Bone marrow (tissue), 2 donors: Measurements from ENCODE around the gene EZR.

Source experiments
- DNase-seq, 2 donors: peaks; one replicate each; lab custom pipeline; 2025; lab: John Stamatoyannopoulos, UW

The EZR gene

DNA sequence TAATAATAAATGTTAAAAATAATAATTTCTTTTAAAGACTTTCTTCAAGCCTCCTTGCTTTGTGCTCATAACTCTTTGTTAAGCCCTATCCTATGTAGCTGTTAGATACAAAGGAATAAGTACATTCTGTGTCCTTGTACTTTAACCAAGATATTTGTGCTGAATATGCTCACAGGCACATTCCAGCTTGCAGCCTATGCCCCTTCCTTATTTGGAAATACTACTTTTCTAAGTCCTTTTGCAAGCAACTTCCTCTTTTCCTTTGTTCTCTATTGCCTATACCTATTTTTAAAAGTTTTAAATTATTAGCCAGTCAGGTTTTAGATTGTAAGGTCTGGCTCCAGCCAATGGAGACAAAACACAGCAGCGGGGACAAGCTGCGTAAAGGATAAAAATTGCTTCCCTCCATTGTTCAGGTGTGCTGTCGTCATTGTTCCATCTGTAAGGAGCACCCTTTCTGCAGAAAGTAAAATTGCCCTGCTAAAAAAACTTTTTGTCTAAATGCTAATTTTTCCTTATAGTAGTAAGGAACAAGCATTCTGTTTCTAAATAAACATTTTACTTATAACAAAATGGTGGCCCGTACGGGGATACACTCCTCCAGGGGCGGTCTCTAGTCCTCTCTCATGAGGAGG, 89.1 kb downstream of the EZR start:
- DNase-seq, result no peak

DNA sequence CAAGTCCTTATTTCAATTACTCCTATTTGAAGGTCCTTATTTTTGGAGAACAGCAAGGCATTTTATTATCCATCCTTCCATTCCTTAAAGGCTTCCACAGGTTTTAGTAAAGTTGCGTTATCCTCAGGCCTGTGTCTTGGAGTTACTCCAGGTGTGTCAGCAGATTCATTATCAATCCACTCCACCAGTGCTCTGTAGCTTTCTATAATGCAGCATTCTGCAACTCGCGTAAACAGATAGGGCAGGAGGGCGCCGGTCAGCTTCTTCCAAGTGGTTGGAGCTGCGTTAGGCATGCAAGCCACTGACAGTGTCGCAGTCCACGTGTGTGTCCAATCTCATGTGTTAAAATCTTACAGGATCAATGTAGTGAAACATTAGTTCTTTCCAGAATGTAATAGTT, 93.5 kb downstream of the EZR start:
- no peak for DNase-seq

DNA sequence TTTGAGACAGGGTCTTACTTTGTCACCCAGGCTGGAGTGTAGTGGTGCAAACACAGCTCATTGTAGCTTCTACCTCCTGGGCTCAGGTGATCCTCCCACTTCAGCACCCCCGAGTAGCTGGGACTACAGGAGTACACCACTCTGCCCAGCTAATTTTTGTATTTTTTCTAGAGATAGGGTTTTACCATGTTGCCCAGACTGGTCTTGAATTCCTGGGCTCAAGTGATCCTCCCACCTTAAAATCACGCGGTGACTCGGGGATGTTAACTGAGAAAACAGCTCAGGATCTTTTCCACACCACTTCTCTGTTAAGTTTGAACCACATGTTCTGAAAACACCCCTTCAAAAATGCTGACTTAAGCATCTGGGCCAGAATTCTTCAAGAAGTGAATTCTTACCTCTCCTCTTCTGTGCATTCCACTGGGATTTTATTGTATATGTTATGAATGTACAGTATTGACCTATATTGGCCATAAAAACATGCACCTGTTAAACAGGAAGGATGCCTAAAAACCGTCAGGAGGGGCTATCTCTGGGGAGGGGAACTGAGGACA, 96.9 kb downstream of the EZR start:
- DNase-seq, result no peak

DNA sequence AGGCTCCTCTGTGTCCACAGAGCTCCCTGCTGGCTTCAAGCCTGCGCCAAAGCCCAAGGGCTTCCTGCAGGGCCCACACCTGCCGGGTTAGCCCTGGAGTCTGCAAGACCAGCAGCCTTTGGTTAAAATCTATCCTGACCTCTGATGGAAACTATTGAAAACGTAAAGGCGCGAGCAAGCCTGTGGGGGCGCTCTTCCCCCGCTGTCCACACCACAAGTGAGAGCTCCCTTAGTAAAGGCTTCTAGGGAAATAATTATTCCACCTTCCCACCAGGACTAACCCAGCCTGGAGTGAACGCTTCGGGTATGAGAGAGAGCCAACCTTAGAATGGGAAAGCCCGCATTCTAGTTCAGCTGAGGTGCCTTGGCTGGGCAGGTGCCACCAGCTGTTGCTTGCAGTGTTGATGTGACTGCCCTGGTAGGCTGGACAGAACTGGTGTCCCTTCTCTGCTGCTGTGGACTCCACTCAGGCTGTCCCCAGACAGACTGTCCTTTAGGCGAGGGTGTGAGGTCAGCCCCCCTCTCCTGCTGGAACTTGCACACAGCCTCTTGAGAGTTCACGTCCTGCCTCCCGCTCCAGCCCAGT, 100.6 kb downstream of the EZR start:
- DNase-seq, result no peak

DNA sequence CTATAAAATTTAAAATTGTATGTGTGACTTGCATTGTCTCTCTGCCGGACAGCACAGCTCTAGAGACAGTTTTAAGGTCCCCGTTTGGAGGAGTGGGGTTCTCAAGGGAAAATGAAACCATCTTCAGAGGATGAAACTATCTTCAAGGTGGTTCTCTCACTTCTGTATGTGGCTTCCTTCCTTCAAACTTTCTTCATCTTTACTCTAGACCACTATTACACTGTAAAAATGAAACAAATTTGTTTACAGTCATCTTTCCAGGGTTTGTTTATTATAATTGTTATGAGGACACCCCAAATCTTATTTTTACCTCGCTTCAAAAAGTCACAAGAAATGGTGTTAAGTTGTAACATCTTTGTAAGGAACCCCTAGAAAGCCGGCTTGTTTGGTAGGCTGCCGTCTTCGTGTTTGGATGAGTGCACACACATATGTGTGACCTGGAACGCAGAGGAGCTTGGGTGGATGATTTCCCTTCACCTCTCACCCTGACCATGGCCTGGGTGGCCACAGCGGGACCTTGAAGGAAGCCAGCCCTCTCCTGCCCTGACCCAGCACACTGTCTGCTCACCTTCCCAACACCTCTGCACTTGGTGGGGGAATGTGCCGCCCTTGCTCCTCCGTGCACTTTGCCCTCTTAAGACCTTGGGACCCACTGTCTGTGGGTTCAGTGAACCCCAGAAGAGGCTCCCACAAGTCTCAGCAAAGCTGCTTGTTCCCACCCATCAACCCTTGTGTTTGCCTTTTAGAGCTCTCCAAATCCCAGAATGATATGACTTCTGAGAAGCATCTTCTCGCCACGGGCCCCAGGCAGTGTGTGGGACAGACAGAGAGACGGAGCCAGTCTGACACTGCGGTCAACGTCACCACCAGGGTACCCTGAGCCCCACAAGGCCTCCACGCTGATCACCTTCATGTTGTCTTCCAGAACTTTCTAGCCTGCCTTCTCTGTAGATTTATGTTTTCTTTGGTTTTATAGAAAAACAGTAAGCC, 101.5 kb downstream of the EZR start:
- DNase-seq, result no peak
